IgD-negative memory B cell (primary cell): ENCODE measurements around the gene OTUB2. TPM values are rescaled to one million over a fixed set of nuclear protein-coding genes. Genes with fewer than 3 reads are reported as not detected.

Experiments
- H3K27ac Mint-ChIP-seq, 3 donors: one replicate each; pipeline ENCODE4 v1.8.0; 2020 to 2022; ENCODE audit warnings: mild to moderate bottlenecking in 3 of 3, mixed read lengths in 3 of 3, moderate library complexity in 1 of 3
- H3K27me3 Mint-ChIP-seq: one replicate; pipeline ENCODE4 v1.8.0; 2021; ENCODE audit warnings: mixed read lengths
- H3K36me3 Mint-ChIP-seq: one replicate; pipeline ENCODE4 v1.8.0; 2020; ENCODE audit warnings: mild to moderate bottlenecking, mixed read lengths
- H3K4me1 Mint-ChIP-seq, 3 donors: one replicate each; pipeline ENCODE4 v1.8.0; 2020 to 2022; ENCODE audit warnings: mixed read lengths in 3 of 3, mild to moderate bottlenecking in 1 of 3
- H3K4me3 Mint-ChIP-seq, 4 donors: one replicate each; pipeline ENCODE4 v1.8.0; 2020 to 2022; ENCODE audit warnings: mild to moderate bottlenecking in 4 of 4, mixed read lengths in 4 of 4, moderate library complexity in 3 of 4
- H3K9me3 Mint-ChIP-seq, 3 donors: one replicate each; pipeline ENCODE4 v1.8.0; 2020 to 2021; ENCODE audit warnings: mixed read lengths in 3 of 3, mild to moderate bottlenecking in 1 of 3
- polyA plus RNA-seq: library from polyadenylated mRNA; unstranded; fragments of 300-500 nt; fragmentation: Illumina TruSeq; gene quantifications from one replicate; pipeline ENCODE4 v1.2.3, GENCODE V29; 2021

OTUB2 gene
- polyA plus RNA-seq, 1 donor from 2014 or later = 0.19 TPM

DNA sequence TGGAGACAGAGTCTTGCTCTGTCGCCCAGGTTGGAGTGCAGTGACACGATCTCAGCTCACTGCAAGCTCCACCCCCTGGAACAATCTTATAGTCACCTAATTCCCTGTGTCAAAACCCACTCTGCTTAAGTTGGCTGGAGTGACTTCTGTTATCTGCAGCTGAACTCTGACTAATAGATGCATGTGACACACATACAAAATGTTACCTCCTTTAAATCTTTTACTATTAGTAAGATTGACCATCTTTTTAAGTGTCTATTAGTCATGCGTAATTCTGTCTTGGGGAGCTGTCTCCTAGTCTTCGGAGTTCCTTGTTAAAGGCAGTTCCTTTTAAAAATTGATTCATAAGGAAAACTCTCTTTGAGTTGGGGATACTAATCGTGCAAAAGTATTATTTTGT lies 62.4 kb downstream of the OTUB2 start:
- no peaks in the 10 kb centered on the region for H3K36me3 Mint-ChIP-seq
- no peaks in the 10 kb centered on the region for H3K4me1 Mint-ChIP-seq
- no peak overlapping the region for H3K4me3 Mint-ChIP-seq
- H3K9me3 Mint-ChIP-seq = peaks cover 0 to 2% (median 0%) of the 10 kb centered on the region in 3 donors
- no peaks in the 10 kb centered on the region for H3K27me3 Mint-ChIP-seq
- H3K27ac Mint-ChIP-seq = no peak overlapping the region

- Mint-ChIP-seq H3K4me3 (no peak overlapping the region), H3K36me3 (peaks cover 2% of the 10 kb centered on the region), H3K27me3 (no peaks in the 10 kb centered on the region), H3K4me1 (no peaks in the 10 kb centered on the region), H3K27ac (no peak overlapping the region), H3K9me3 (peaks cover 0 to 2% (median 0%) of the 10 kb centered on the region in 3 donors)
Measured at GRCh38 chr14:94089479-94089878, 63.3 kb downstream of the OTUB2 start.

GRCh38 chr14:94093418-94093817 lies 67.3 kb downstream of the OTUB2 start:
- H3K4me1 Mint-ChIP-seq = no peaks in the 10 kb centered on the region
- peaks cover 4% of the 10 kb centered on the region for H3K36me3 Mint-ChIP-seq
- no peaks in the 10 kb centered on the region for H3K27me3 Mint-ChIP-seq
- no peaks in the 10 kb centered on the region for H3K9me3 Mint-ChIP-seq
- no peak overlapping the region for H3K27ac Mint-ChIP-seq
- H3K4me3 Mint-ChIP-seq = no peak overlapping the region

DNA sequence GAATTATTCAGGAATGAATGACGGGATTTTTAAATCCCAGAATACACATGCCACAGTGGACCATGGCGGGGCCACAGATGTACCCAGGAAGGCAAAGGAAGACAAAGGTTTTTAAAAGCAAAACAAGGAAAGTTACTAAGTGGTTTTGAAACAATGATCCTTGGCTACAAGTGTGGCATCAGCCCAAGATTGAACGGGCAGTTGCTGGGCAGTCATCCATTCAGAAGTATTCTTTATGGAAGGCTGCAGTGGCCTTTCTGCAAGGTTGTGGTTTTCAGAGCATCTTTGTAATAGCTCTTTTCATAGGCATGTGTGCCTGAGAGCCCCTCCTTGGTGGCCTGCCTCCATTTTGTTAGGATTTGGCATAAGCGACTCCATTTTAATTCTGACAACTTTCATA lies 71.0 kb downstream of the OTUB2 start:
- no peak overlapping the region for H3K4me3 Mint-ChIP-seq
- H3K36me3 Mint-ChIP-seq = peaks cover 6% of the 10 kb centered on the region
- H3K4me1 Mint-ChIP-seq = no peaks in the 10 kb centered on the region
- no peaks in the 10 kb centered on the region for H3K27me3 Mint-ChIP-seq
- no peak overlapping the region for H3K27ac Mint-ChIP-seq
- no peaks in the 10 kb centered on the region for H3K9me3 Mint-ChIP-seq

Other genes starting within 250 kb of the OTUB2 start
- gene PRIMA1, start 237.9 kb upstream of the OTUB2 start, polyA plus RNA-seq = not detected
- gene FAM181A, start 99.0 kb upstream of the OTUB2 start, polyA plus RNA-seq = not detected
- gene ASB2, start 49.8 kb upstream of the OTUB2 start, polyA plus RNA-seq = 3.8 TPM
- gene CCDC197, start 29.0 kb upstream of the OTUB2 start, polyA plus RNA-seq = not detected
- gene DDX24, start 54.9 kb downstream of the OTUB2 start, polyA plus RNA-seq = 207 TPM
- 9.1 TPM for gene IFI27L1, start 55.0 kb downstream of the OTUB2 start, polyA plus RNA-seq
- gene IFI27, start 84.4 kb downstream of the OTUB2 start, polyA plus RNA-seq = not detected
- 108 TPM for gene IFI27L2, start 103.3 kb downstream of the OTUB2 start, polyA plus RNA-seq
- 0.48 TPM for gene PPP4R4, start 148.0 kb downstream of the OTUB2 start, polyA plus RNA-seq